IPS-NIHi7 (cell line): ENCODE data around the gene SPDYE17.
"Not testable (repeated sequence)": the region's sequence is repeated elsewhere in the genome, so short reads cannot be mapped to it uniquely, and the experiment has no call there.

ENCODE experiments used
- DNase-seq: peaks from one replicate; pipeline ENCODE4 v3.0.0; 2012; ENCODE audit warnings: mixed read lengths; ENCODE audit errors: extremely low spot score

The SPDYE17 gene

GRCh38 chr7:76972391-76972790 lies 59.8 kb downstream of the SPDYE17 start:
- DNase-seq: not testable (repeated sequence)
